Peyer's patch (tissue), 4 donors: ENCODE results near the gene ATP1A1.

Experiments
- CTCF ChIP-seq, 6 experiments: fragments of 450-650 bp in 4 of 6; fragments of 200-600 bp in 2 of 6; sonication (generic) in 1 of 6; IDR thresholded peaks; one replicate each; pipeline ENCODE4 v1.5.1; 2017 to 2019; ENCODE audit warnings: antibody characterized with exemption in 6 of 6, mild to moderate bottlenecking in 3 of 6, moderate library complexity in 1 of 6
- POLR2A ChIP-seq, 2 donors: fragments of 450-650 bp; IDR thresholded peaks; one replicate each; pipeline ENCODE4 v1.5.1; 2017; ENCODE audit warnings: antibody characterized with exemption in 2 of 2, mild to moderate bottlenecking in 2 of 2, moderate library complexity in 2 of 2

GRCh38 chr1:116428576-116428975 lies 55.5 kb downstream of the ATP1A1 start:
- TF ChIP-seq CTCF (IDR thresholded peaks at IDR 0.05) (no peak), POLR2A (IDR thresholded peaks at IDR 0.05) (no peak)
